Stimulated activated CD4-positive, alpha-beta T cell treated with anti-CD3 and anti-CD28 coated beads, Interleukin-1b, Interleukin-23, amount 100 ng/mL, for 4 hours (primary cell): Measurements from ENCODE around the gene VKORC1L1.
"Not testable (repeated sequence)": the region's sequence is repeated elsewhere in the genome, so short reads cannot be mapped to it uniquely, and the experiment has no call there.

Experiments used
- DNase-seq, 2 donors: peaks; one replicate each; pipeline ENCODE4 v3.0.0-alpha.2; 2020; ENCODE audit warnings: low read depth in 2 of 2

Gene VKORC1L1

DNA sequence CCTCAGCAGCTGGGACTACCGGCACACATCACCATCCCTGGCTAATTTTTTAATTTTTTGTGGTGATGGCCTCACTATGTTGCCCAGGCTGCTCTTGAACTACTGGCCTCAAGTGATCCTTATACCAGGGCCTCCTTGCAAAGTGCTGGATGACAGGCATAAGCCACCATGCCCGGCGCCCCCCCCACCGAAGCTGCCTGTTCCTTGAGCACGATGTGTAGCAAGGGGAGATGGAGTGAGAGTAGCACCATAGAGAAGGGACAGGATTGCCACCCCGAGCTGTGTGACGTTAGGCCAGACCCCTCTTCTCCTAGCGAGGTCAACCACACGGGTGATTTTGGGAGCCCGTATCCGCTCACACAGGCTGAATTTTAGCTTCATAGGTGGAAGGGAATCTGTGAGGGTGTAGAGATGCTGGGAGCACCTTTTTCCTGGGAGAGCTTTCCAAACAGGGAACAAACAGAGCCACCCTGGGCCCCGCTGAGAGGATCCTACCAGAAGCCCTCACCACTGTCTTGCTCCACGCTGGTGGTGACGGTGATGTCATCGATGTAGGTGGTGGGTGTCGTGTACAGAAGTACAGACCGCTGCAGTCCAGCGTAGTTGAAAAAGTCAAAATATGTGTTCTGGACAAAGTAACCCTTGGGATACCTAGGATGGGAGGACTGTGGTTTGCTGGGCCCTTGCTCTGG, 106.2 kb downstream of the VKORC1L1 start:
- DNase-seq: no peak

- no peak for DNase-seq
Observed at GRCh38 chr7:65979583-65980477, 107.0 kb downstream of the VKORC1L1 start.

DNA sequence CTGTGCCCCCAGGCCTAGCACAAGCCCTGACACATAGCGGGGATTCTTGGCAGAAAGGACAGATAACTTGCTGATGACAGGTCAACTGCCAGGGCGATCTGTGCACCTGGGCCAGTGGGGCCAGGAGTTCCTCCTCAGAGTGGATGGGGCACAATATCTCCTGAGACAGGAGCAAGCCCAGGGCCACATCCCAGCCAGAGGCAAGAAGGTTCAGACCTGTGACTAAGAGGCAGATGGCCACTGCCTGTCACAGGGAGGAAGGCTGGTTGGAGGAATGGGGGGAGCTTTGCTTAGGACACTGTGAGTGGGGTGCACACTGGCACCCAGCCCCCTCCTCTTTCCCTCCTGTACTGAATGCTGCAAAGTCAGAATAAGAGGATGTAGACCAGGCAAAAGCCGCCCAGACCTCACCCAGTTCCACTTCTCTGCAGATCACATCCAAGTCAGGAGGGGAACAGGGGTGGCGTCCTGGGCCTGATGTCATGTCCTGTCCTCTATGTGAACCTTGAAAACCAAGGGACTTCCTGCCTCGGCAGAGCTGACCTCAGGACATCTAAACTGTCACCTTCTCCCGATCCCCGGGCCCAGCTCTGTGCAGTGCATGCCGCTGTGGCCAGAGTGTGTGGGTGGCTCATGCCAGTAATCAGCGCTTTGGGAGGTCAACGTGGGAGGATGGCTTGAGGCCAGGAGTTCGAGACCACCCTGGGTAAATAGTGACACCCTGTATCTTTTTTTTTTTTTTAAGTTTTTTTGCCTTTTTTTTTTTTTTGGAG, 107.8 kb downstream of the VKORC1L1 start:
- no peak for DNase-seq

DNA sequence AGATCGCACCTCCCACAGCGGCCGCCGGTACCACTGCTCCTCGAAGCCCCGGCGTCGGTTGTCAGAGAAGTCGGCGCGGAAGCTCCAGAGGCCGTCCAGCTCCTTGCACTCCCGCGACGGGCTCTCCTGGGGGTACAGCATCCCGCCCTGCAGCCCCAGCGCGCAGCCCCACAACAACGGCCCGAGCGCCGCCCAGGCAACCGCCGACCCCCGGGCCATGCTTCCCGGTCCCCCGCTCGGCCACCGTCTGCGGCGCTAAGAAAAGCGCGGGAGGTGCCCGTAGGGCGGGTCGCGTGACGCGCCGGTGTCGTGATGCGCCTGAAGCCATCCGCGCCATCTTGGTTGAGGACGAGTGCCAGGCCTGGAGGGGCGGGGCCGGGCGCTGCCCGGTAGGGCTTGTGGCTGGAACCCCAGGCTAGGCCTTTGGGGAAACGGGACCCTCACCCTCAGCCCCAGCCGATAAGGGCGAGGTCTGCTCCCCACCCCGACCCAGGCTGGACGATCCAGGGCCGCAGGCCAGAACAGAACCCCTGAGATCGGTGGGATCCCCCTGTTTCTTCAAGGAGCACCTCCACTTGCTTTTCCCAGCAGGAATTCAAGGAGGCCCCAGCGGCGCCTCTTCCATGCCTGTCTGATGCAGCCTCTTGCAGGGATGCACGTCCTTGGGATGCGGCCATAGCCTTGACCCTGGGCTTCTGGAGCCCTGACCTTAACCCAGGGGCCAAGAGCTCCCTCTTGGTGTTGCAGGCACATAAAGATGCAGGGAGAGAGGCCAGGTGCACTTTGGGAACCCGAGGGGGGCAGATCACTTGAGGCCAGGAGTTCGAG, 109.3 kb downstream of the VKORC1L1 start, which contains the start of gene GUSB:
Gene GUSB, minus strand, starts transcription at position 249 of the 828 bp plus-strand sequence. Its CDS starts 30 bp downstream, at position 219.
- peak; percentile 85 to 89 for DNase-seq

DNA sequence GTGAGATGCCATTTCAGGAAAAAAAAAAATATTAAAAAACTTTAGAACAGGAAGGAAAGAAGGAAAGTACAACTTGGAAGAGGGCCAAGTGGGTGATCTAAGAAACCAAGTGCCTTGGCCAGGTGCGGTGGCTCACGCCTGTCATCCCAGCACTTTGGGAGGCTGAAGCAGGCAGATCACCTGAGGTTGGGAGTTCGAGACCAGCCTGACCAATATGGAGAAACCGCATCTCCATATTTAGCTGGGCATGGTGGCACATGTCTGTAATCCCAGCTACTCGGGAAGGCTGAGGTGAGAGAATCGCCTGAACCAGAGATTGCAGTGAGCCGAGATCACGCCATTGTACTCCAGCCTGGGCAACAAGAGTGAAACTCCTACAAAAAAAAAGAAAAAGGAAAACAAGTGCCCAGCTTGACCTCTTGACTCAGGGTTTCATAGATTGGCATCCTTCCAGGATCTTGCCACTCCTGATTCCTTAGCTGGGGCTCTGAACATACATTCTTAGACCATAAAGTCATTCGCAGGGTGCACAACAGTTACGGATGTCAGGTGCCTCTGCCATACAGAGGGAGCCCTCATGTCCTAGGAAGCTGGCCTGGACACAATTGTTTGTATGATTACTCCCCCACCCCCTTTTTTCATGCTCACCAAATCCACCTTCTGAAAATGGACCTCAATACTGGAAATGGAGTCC, 111.2 kb downstream of the VKORC1L1 start:
- no peak for DNase-seq

- no peak for DNase-seq
Observed at GRCh38 chr7:65988084-65988483, 115.2 kb downstream of the VKORC1L1 start.

- not testable (repeated sequence) for DNase-seq
Observed at GRCh38 chr7:65988503-65988902, 115.6 kb downstream of the VKORC1L1 start.

- DNase-seq: no peak
Observed at GRCh38 chr7:65989694-65990080, 116.8 kb downstream of the VKORC1L1 start.

DNA sequence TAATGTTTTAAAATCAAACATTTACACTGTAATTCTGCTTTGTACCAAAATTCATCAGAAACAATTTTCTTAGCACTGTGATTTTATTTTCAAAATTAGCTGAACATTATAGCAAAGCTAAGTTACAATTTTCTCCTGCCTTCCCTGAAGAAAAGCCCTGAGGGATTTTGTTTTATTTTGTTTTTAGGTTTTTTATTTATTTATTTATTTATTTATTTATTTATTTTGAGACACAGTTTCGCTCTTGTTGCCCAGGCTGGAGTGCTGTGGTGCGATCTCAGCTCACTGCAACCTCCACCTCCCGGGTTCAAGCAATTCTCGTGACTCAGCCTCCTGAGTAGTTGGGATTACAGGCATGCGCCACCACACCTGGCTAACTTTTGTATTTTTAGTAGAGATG, 119.0 kb downstream of the VKORC1L1 start:
- DNase-seq: not testable (repeated sequence)

DNA sequence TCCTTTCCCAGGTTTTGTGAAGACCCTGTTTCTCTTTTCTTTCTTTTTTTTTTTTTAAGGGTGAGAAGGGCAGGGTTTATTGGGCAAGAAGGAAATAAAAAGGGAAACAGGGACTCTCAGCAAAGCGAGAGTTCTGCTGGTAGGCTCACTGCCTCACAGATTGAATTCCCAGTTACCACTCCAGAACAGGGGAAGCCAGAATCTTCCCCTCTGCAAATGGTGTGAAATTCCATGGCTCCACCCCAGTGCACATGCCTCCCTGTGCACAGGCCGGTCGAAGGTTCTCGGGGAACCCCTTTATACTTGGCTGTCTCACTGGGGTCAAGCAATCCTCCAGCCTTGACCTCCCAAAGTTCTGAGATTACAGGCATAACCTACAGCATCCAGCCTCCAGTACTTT, 119.7 kb downstream of the VKORC1L1 start:
- no peak for DNase-seq

GRCh38 chr7:65994984-65995383, 122.1 kb downstream of the VKORC1L1 start:
- not testable (repeated sequence) for DNase-seq

DNA sequence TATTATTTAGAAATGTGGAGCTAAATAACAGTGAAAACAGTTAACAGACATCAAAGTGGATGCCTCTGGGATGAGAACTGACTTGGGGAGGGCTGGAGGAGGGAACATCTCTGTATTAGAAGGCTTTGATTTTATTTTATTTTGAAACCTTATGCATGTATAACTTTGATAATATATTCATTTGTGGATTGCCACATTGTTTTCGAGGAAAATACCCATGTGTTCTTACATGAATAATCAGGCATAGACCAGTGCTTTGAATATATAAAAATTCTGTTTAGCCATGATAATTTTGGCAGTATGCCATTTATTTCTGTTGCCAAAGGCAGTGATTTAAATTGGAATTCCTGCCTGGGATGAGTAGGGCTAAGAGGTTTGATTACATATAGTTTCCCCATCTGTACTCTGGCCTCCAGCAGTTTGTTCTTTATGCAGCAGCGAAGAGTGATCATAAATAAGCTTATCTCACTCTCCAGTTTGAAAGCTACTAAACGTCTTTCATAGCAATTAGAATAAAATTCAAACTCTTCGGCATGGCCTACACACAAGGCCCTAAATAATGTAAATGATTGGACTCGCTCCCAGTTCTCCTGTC, 128.0 kb downstream of the VKORC1L1 start:
- not testable (repeated sequence) for DNase-seq

- not testable (repeated sequence) for DNase-seq
Observed at GRCh38 chr7:66005115-66005671, 132.3 kb downstream of the VKORC1L1 start.

GRCh38 chr7:66007232-66007631, 134.4 kb downstream of the VKORC1L1 start:
- no peak for DNase-seq
